ENCODE results near the gene KRT83.

GRCh38 chr12:52270541-52271070, 50.6 kb downstream of the KRT83 start:
- TF ChIP-seq, protein P1, sequence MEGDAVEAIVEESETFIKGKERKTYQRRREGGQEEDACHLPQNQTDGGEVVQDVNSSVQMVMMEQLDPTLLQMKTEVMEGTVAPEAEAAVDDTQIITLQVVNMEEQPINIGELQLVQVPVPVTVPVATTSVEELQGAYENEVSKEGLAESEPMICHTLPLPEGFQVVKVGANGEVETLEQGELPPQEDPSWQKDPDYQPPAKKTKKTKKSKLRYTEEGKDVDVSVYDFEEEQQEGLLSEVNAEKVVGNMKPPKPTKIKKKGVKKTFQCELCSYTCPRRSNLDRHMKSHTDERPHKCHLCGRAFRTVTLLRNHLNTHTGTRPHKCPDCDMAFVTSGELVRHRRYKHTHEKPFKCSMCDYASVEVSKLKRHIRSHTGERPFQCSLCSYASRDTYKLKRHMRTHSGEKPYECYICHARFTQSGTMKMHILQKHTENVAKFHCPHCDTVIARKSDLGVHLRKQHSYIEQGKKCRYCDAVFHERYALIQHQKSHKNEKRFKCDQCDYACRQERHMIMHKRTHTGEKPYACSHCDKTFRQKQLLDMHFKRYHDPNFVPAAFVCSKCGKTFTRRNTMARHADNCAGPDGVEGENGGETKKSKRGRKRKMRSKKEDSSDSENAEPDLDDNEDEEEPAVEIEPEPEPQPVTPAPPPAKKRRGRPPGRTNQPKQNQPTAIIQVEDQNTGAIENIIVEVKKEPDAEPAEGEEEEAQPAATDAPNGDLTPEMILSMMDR (IDR thresholded peaks at IDR 0.05; ENCODE audit: low read depth, low read length), result no peak
- TF ChIP-seq EZH2phosphoT487 (IDR thresholded peaks at IDR 0.05; ENCODE audit: low read depth), result no peak
